NCI-H2227 (cell line): Measurements from ENCODE around the gene PLS1.
"Not testable (repeated sequence)": the region's sequence is repeated elsewhere in the genome, so short reads cannot be mapped to it uniquely, and the experiment has no call there.

Source experiments
- DNase-seq: peaks from one replicate; lab custom pipeline; 2025; ENCODE audit not compliant: unreplicated experiment; lab: John Stamatoyannopoulos, UW

PLS1 gene

GRCh38 chr3:142595141-142595540 lies 1.1 kb upstream of the PLS1 start:
- no peak for DNase-seq

- DNase-seq, result no peak
Observed at GRCh38 chr3:142595581-142595950, 627 bp upstream of the PLS1 start.

- DNase-seq, result no peak
Observed at GRCh38 chr3:142596726-142597088, 514 bp downstream of the PLS1 start.

- DNase-seq, result no peak
Observed at GRCh38 chr3:142597906-142598305, 1.7 kb downstream of the PLS1 start.

GRCh38 chr3:142601713-142602112 lies 5.5 kb downstream of the PLS1 start:
- no peak for DNase-seq

GRCh38 chr3:142602619-142603385 lies 6.6 kb downstream of the PLS1 start:
- DNase-seq, result no peak

GRCh38 chr3:142603386-142603705 lies 7.2 kb downstream of the PLS1 start:
- not testable (repeated sequence) for DNase-seq

- no peak for DNase-seq
Observed at GRCh38 chr3:142604940-142605339, 8.7 kb downstream of the PLS1 start.

GRCh38 chr3:142608631-142609030 lies 12.4 kb downstream of the PLS1 start:
- no peak for DNase-seq

- DNase-seq, result no peak
Observed at GRCh38 chr3:142609136-142609535, 12.9 kb downstream of the PLS1 start.

- no peak for DNase-seq
Observed at GRCh38 chr3:142611206-142611605, 15.0 kb downstream of the PLS1 start.

GRCh38 chr3:142613491-142613890 lies 17.3 kb downstream of the PLS1 start:
- DNase-seq, result no peak

GRCh38 chr3:142614059-142614626 lies 17.9 kb downstream of the PLS1 start:
- DNase-seq, result peak; percentile 58

- DNase-seq, result no peak
Observed at GRCh38 chr3:142615171-142615570, 19.0 kb downstream of the PLS1 start.

- no peak for DNase-seq
Observed at GRCh38 chr3:142618917-142619461, 22.8 kb downstream of the PLS1 start.

GRCh38 chr3:142622405-142622804 lies 26.2 kb downstream of the PLS1 start:
- no peak for DNase-seq

GRCh38 chr3:142623194-142623593 lies 27.0 kb downstream of the PLS1 start:
- no peak for DNase-seq

GRCh38 chr3:142624341-142625152 lies 28.4 kb downstream of the PLS1 start:
- no peak for DNase-seq

GRCh38 chr3:142625153-142625440 lies 28.9 kb downstream of the PLS1 start:
- no peak for DNase-seq

GRCh38 chr3:142626971-142627370 lies 30.8 kb downstream of the PLS1 start:
- no peak for DNase-seq

GRCh38 chr3:142628801-142629200 lies 32.6 kb downstream of the PLS1 start:
- no peak for DNase-seq

- DNase-seq, result no peak
Observed at GRCh38 chr3:142633073-142633472, 36.9 kb downstream of the PLS1 start.
